Neural cell (in vitro differentiated cells): ENCODE results near the gene NCOA5. TPM values are rescaled to one million over a fixed set of nuclear protein-coding genes. Genes with fewer than 3 reads are reported as not detected.
A peak's percentile ranks its signal among the peaks of the same experiment; 100 is the strongest.

ENCODE experiments used
- H2AFZ ChIP-seq: fragments of 200-600, 300-800 bp; sonication (generic), shearing (Covaris generic); 2 replicates; pipeline ENCODE4 v1.6.0; 2014; ENCODE audit warnings: low read depth, mild to moderate bottlenecking, antibody characterized with exemption, low read length, moderate library complexity
- H3F3A ChIP-seq: fragments of 200-600 bp; shearing (Covaris generic); 2 replicates; pipeline ENCODE4 v1.6.1; 2016; ENCODE audit warnings: mild to moderate bottlenecking, moderate library complexity, mixed read lengths, antibody characterized with exemption, low read length; ENCODE audit not compliant: insufficient read depth, poor library complexity, severe bottlenecking
- H3K27ac ChIP-seq: fragments of 200-600, 300-800 bp; sonication (generic), shearing (Covaris generic); 2 replicates; pipeline ENCODE4 v1.5.1; 2014; ENCODE audit warnings: mild to moderate bottlenecking, low read length, moderate library complexity
- H3K27me3 ChIP-seq: fragments of 300-800, 200-600 bp; sonication (generic), shearing (Covaris generic); 2 replicates; pipeline ENCODE4 v1.6.0; 2014; ENCODE audit warnings: mild to moderate bottlenecking, low read depth, low read length, moderate library complexity; ENCODE audit not compliant: insufficient read depth
- H3K36me3 ChIP-seq: fragments of 300-800, 200-600 bp; sonication (generic), shearing (Covaris generic); 2 replicates; pipeline ENCODE4 v1.5.1; 2014; ENCODE audit warnings: mild to moderate bottlenecking, antibody characterized with exemption, low read length, moderate library complexity; ENCODE audit not compliant: insufficient read depth
- H3K4me2 ChIP-seq: fragments of 300-800, 200-600 bp; sonication (generic), shearing (Covaris generic); 2 replicates; pipeline ENCODE4 v1.6.0; 2014; ENCODE audit warnings: mild to moderate bottlenecking, low read length
- H3K4me3 ChIP-seq: fragments of 300-800, 200-600 bp; sonication (generic), shearing (Covaris generic); 2 replicates; pipeline ENCODE4 v1.5.1; 2014; ENCODE audit warnings: mild to moderate bottlenecking, low read length, moderate library complexity
- H3K79me2 ChIP-seq: fragments of 200-600 bp; shearing (Covaris generic); replicated peaks from 2 replicates; pipeline ENCODE4 v1.6.0; 2014; ENCODE audit warnings: mild to moderate bottlenecking, low read length, moderate library complexity; ENCODE audit not compliant: insufficient read depth
- H3K9ac ChIP-seq: fragments of 300-800, 200-600 bp; sonication (generic), shearing (Covaris generic); 2 replicates; pipeline ENCODE4 v1.6.1; 2016; ENCODE audit warnings: mild to moderate bottlenecking, low read length, mixed read lengths
- H3K9me2 ChIP-seq: fragments of 200-600 bp; shearing (Covaris generic); 2 replicates; pipeline ENCODE4 v1.6.1; 2016; ENCODE audit warnings: mild to moderate bottlenecking, low read length, mixed read lengths; ENCODE audit not compliant: insufficient read depth
- H3K9me3 ChIP-seq: fragments of 200-600, 300-800 bp; sonication (generic), shearing (Covaris generic); 2 replicates; pipeline ENCODE4 v1.6.1; 2016; ENCODE audit warnings: mild to moderate bottlenecking, mixed run types, low read length, moderate library complexity, mixed read lengths
- H4K20me1 ChIP-seq: fragments of 200-600 bp; shearing (Covaris generic); 2 replicates; pipeline ENCODE4 v1.6.1; 2016; ENCODE audit warnings: mild to moderate bottlenecking, mixed run types; ENCODE audit not compliant: insufficient read depth
- CTCF ChIP-seq: fragments of 450-650 bp; IDR thresholded peaks from 2 replicates; pipeline ENCODE4 v1.5.1; 2014; ENCODE audit warnings: antibody characterized with exemption, mild to moderate bottlenecking, moderate library complexity; ENCODE audit not compliant: poor library complexity, severe bottlenecking
- EP300 ChIP-seq: fragments of 450-650 bp; conservative IDR thresholded peaks from 2 replicates; pipeline ENCODE4 v1.6.1; 2014; ENCODE audit warnings: antibody characterized with exemption, mild to moderate bottlenecking, moderate library complexity; ENCODE audit not compliant: poor library complexity, severe bottlenecking
- EZH2 ChIP-seq: fragments of 200-600, 300-800 bp; shearing (Covaris generic), sonication (generic); IDR thresholded peaks from 2 replicates; pipeline ENCODE4 v1.6.1; 2014; ENCODE audit warnings: antibody characterized with exemption, low read length, borderline replicate concordance, mild to moderate bottlenecking; ENCODE audit not compliant: insufficient read depth, poor library complexity, severe bottlenecking
- MXI1 ChIP-seq: fragments of 450-650 bp; conservative IDR thresholded peaks from 2 replicates; pipeline ENCODE4 v1.6.1; 2014; ENCODE audit warnings: antibody characterized with exemption, mild to moderate bottlenecking; ENCODE audit not compliant: poor library complexity, severe bottlenecking
- POLR2AphosphoS5 ChIP-seq: IDR thresholded peaks from 2 replicates; pipeline ENCODE4 v1.6.1; 2012
- RAD21 ChIP-seq: fragments of 450-650 bp; conservative IDR thresholded peaks from 2 replicates; pipeline ENCODE4 v1.6.1; 2014; ENCODE audit warnings: antibody characterized with exemption, mild to moderate bottlenecking, moderate library complexity
- REST ChIP-seq: IDR thresholded peaks from 2 replicates; pipeline ENCODE4 v1.6.1; 2012; ENCODE audit warnings: borderline replicate concordance
- SMC3 ChIP-seq: fragments of 450-650 bp; conservative IDR thresholded peaks from 2 replicates; pipeline ENCODE4 v1.6.1; 2014; ENCODE audit warnings: antibody characterized with exemption, mild to moderate bottlenecking, moderate library complexity; ENCODE audit not compliant: poor library complexity
- polyA plus RNA-seq: library from polyadenylated mRNA; depleted of rRNA; stranded (reverse); fragments of >200 nt; gene quantifications from 2 replicates; pipeline ENCODE4 v1.2.3, GENCODE V29; 2014

The NCOA5 gene
- polyA plus RNA-seq, 1 donor from 2014 or later = 29.9 TPM

DNA sequence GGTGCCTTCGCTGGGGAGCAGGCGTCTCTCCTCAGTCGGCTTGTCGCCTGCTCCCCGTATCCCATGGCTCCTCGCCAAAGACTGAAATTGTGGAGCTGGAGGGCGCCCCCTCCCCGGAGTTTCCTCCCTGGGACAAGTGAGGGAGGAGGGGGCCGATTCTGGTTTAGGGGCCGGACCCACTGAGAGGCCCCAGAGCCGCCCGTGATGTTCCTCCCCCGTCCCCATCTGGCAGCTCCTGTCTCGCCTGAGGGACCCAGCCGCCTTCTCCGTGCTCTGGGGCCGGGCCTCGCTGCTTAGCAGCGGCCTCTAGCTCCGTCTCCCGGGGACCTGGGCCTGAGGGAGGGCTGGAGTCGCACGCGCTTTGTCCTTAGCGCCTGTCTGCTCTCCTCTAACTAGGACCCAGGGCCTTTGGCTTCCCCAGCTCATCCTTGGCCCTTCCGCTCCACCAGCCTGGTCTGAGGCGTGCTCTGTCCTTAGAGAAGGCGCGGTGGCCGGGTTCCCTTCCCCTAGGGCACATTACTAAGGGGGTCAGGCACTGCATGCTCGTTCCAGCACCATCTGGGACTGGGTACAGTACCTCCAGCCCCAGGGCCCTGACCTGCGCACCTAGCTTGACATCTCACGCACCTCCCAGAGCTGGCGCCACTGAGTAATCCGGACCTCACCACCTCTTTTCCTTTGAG is 31.0 kb downstream of the NCOA5 start:
- H3K27ac ChIP-seq = no peak overlapping the region
- no peaks in the 10 kb centered on the region for H3K9me3 ChIP-seq
- no peaks in the 10 kb centered on the region for H4K20me1 ChIP-seq
- H3F3A ChIP-seq = no peaks in the 10 kb centered on the region
- H3K79me2 ChIP-seq = no peaks in the 10 kb centered on the region
- no peak for TF ChIP-seq EZH2
- TF ChIP-seq EP300 = no peak
- TF ChIP-seq SMC3 = no peak
- no peak for TF ChIP-seq REST
- no peak for TF ChIP-seq RAD21
- peak; percentile 9 for TF ChIP-seq CTCF
- no peak for TF ChIP-seq MXI1
- H3K4me3 ChIP-seq = no peak overlapping the region
- peaks cover 8% of the 10 kb centered on the region for H3K36me3 ChIP-seq
- peaks cover 15% of the 10 kb centered on the region for H3K27me3 ChIP-seq
- H2AFZ ChIP-seq = no peak overlapping the region
- H3K9me2 ChIP-seq = no peaks in the 10 kb centered on the region
- peak overlapping the region; percentile 16 for H3K9ac ChIP-seq
- no peak overlapping the region for H3K4me2 ChIP-seq

DNA sequence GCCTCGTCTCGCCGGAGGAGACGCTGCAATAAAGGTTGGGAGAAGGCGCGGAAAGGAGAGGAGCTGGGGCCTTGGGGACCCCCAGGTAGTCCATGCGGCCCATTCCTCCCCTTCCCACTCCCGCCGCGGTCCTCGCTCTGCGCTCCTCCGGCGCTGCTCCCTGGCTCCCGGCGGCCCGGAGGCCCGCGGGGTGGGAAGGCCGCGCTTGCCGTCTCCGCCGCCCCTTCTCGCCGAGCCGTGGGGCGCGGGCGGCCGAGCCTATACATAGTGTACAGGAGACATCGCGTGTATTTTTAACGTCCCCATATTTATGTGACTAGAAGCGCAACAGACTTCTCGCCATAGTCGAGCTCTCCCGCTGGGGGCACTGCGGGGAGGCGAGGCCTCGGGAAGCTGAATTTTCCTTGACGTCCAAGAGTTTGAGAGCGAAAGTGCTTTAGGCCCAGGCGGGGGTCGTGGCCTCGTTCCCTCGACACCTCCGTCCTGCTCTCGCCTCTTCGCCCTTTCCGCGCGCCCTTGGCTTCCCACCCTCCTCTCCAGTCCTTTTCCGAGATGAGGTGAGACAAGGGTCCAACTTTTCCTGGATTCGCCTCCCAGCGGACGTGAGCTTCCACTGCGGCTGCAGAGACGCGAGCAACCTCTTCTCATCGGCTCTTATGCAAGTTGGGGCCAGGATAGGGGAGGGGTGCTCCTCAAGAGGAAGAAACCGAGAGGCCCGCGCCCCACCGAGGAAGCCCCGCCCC is 31.7 kb downstream of the NCOA5 start:
- no peaks in the 10 kb centered on the region for H3K9me3 ChIP-seq
- no peak overlapping the region for H3K27ac ChIP-seq
- H3K4me2 ChIP-seq = no peak overlapping the region
- TF ChIP-seq CTCF (peak; percentile 61), REST (no peak), POLR2AphosphoS5 (no peak), RAD21 (peak; percentile 48), MXI1 (no peak), EZH2 (no peak), SMC3 (peak; percentile 61)
- peaks cover 8% of the 10 kb centered on the region for H3K36me3 ChIP-seq
- H3K9ac ChIP-seq = no peak overlapping the region
- H3K79me2 ChIP-seq = no peaks in the 10 kb centered on the region
- H3K9me2 ChIP-seq = no peaks in the 10 kb centered on the region
- no peak overlapping the region for H3K4me3 ChIP-seq
- H3K27me3 ChIP-seq = peaks cover 15% of the 10 kb centered on the region
- no peak overlapping the region for H2AFZ ChIP-seq
- H4K20me1 ChIP-seq = no peaks in the 10 kb centered on the region
- no peaks in the 10 kb centered on the region for H3F3A ChIP-seq
